Astrocyte (in vitro differentiated cells and primary cell): Measurements from ENCODE around the gene POLA1. TPM values are rescaled to one million over a fixed set of nuclear protein-coding genes. Genes with fewer than 3 reads are reported as not detected.
A peak's percentile ranks its signal among the peaks of the same experiment; 100 is the strongest.

Experiments used
- DNase-seq: peaks from one replicate; pipeline ENCODE4 v3.0.0-alpha.2; 2010; ENCODE audit warnings: low read depth
- FAIRE-seq: peaks from 2 replicates; lab custom pipeline; 2011; peaks lifted over from hg19 to GRCh38; lab: Jason Lieb, UNC
- H2AFZ ChIP-seq: 2 replicates; pipeline ENCODE4 v1.6.0; 2012; ENCODE audit warnings: low read depth, low read length, inconsistent platforms
- H3K27ac ChIP-seq: 2 replicates; pipeline ENCODE4 v1.5.1; 2011; ENCODE audit warnings: low read depth, low read length, inconsistent platforms
- H3K27me3 ChIP-seq: 2 replicates; pipeline ENCODE4 v1.6.0; 2011; ENCODE audit warnings: low read length, inconsistent platforms; ENCODE audit not compliant: insufficient read depth
- H3K36me3 ChIP-seq: 2 replicates; pipeline ENCODE4 v1.5.1; 2011; ENCODE audit warnings: low read length, inconsistent platforms; ENCODE audit not compliant: insufficient read depth
- H3K4me1 ChIP-seq: 2 replicates; pipeline ENCODE4 v1.5.1; 2011; ENCODE audit warnings: low read length, inconsistent platforms; ENCODE audit not compliant: insufficient read depth
- H3K4me2 ChIP-seq: 2 replicates; pipeline ENCODE4 v1.6.0; 2012; ENCODE audit warnings: low read length, inconsistent platforms
- H3K4me3 ChIP-seq: 2 replicates; pipeline ENCODE4 v1.5.1; 2011; ENCODE audit warnings: low read depth, mild to moderate bottlenecking, low read length, inconsistent platforms; ENCODE audit not compliant: insufficient read depth
- H3K79me2 ChIP-seq: 2 replicates; pipeline ENCODE4 v1.6.0; 2012; ENCODE audit warnings: mild to moderate bottlenecking, low read length, inconsistent platforms; ENCODE audit not compliant: insufficient read depth
- H3K9ac ChIP-seq: 2 replicates; pipeline ENCODE4 v1.6.0; 2012; ENCODE audit warnings: mild to moderate bottlenecking, low read length, inconsistent platforms
- H3K9me3 ChIP-seq: 2 replicates; pipeline ENCODE4 v1.5.1; 2012; ENCODE audit warnings: low read depth, mild to moderate bottlenecking, low read length, inconsistent platforms; ENCODE audit not compliant: insufficient read depth
- H4K20me1 ChIP-seq: 2 replicates; pipeline ENCODE4 v1.6.0; 2012; ENCODE audit warnings: low read length, inconsistent platforms; ENCODE audit not compliant: insufficient read depth
- H3K27ac Mint-ChIP-seq: one replicate; pipeline ENCODE4 v1.8.0; 2021; ENCODE audit warnings: mild to moderate bottlenecking, mixed read lengths; ENCODE audit not compliant: unreplicated experiment
- H3K27me3 Mint-ChIP-seq: one replicate; pipeline ENCODE4 v1.8.0; 2021; ENCODE audit warnings: low read depth, mixed read lengths; ENCODE audit not compliant: unreplicated experiment
- H3K36me3 Mint-ChIP-seq: one replicate; pipeline ENCODE4 v1.8.0; 2021; ENCODE audit warnings: low read depth, mixed read lengths; ENCODE audit not compliant: unreplicated experiment
- H3K4me1 Mint-ChIP-seq: one replicate; pipeline ENCODE4 v1.8.0; 2021; ENCODE audit warnings: low read depth, mixed read lengths; ENCODE audit not compliant: unreplicated experiment
- H3K4me3 Mint-ChIP-seq: one replicate; pipeline ENCODE4 v1.8.0; 2021; ENCODE audit warnings: mild to moderate bottlenecking, moderate library complexity, mixed read lengths; ENCODE audit not compliant: unreplicated experiment
- H3K9me3 Mint-ChIP-seq: one replicate; pipeline ENCODE4 v1.8.0; 2021; ENCODE audit warnings: mild to moderate bottlenecking, mixed read lengths; ENCODE audit not compliant: unreplicated experiment
- CTCF ChIP-seq: IDR thresholded peaks from 2 replicates; pipeline ENCODE4 v1.5.1; 2011; ENCODE audit warnings: low read depth, mild to moderate bottlenecking, inconsistent platforms, low read length, moderate library complexity; ENCODE audit not compliant: insufficient read depth
- EZH2 ChIP-seq: IDR thresholded peaks from 2 replicates; pipeline ENCODE4 v1.6.1; 2012; ENCODE audit warnings: mild to moderate bottlenecking, low read length, inconsistent platforms; ENCODE audit not compliant: insufficient read depth
- total RNA-seq: library from RNA; stranded (reverse); gene quantifications from 2 replicates; pipeline ENCODE4 v1.2.1, GENCODE V29; 2021

POLA1 gene
- total RNA-seq, 1 donor from 2014 or later = 4.9 TPM

- no peaks in the 10 kb centered on the region for H3K9me3 Mint-ChIP-seq
These were observed 176.4 kb downstream of the POLA1 start for GRCh38 chrX:24870143-24870542.

GRCh38 chrX:24874604-24875247 is 181.0 kb downstream of the POLA1 start:
- no peaks in the 10 kb centered on the region for H4K20me1 ChIP-seq
- peaks cover 16% of the 10 kb centered on the region for H3K4me1 Mint-ChIP-seq
- H3K79me2 ChIP-seq = no peaks in the 10 kb centered on the region
- peaks cover 2% of the 10 kb centered on the region for H3K4me1 ChIP-seq
- no peak overlapping the region for H3K27ac ChIP-seq
- FAIRE-seq = peak; percentile 85
- H3K27me3 ChIP-seq = no peaks in the 10 kb centered on the region
- H3K4me3 ChIP-seq = no peak overlapping the region
- no peaks in the 10 kb centered on the region for H3K9me3 ChIP-seq
- no peaks in the 10 kb centered on the region for H3K9me3 Mint-ChIP-seq
- no peak overlapping the region for H3K27ac Mint-ChIP-seq
- no peaks in the 10 kb centered on the region for H3K36me3 Mint-ChIP-seq
- H2AFZ ChIP-seq = no peak overlapping the region
- no peaks in the 10 kb centered on the region for H3K27me3 Mint-ChIP-seq
- H3K4me2 ChIP-seq = no peak overlapping the region
- no peak overlapping the region for H3K9ac ChIP-seq
- no peak overlapping the region for H3K4me3 Mint-ChIP-seq
- no peak for DNase-seq
- TF ChIP-seq CTCF = no peak
- TF ChIP-seq EZH2 = no peak
- H3K36me3 ChIP-seq = no peaks in the 10 kb centered on the region

More at GRCh38 chrX:24870143-24870542, 176.4 kb downstream of the POLA1 start:
- H3K4me1 Mint-ChIP-seq = peaks cover 4% of the 10 kb centered on the region
- H3K9ac ChIP-seq = no peak overlapping the region
- no peaks in the 10 kb centered on the region for H3K36me3 ChIP-seq
- no peak overlapping the region for H3K4me3 Mint-ChIP-seq
- no peaks in the 10 kb centered on the region for H3K4me1 ChIP-seq
- peak overlapping the region; percentile 81 for H3K27ac Mint-ChIP-seq
- H3K4me2 ChIP-seq = no peak overlapping the region
- H2AFZ ChIP-seq = no peak overlapping the region
- no peaks in the 10 kb centered on the region for H3K9me3 ChIP-seq
- H3K27ac ChIP-seq = no peak overlapping the region
- no peak overlapping the region for H3K4me3 ChIP-seq
- no peaks in the 10 kb centered on the region for H3K27me3 Mint-ChIP-seq
- DNase-seq = peak; percentile 75
- no peak for TF ChIP-seq EZH2
- H3K36me3 Mint-ChIP-seq = no peaks in the 10 kb centered on the region
- no peaks in the 10 kb centered on the region for H3K27me3 ChIP-seq
- peak; percentile 97 for FAIRE-seq
- no peaks in the 10 kb centered on the region for H4K20me1 ChIP-seq
- H3K79me2 ChIP-seq = no peaks in the 10 kb centered on the region

GRCh38 chrX:24876530-24877287 is 183.0 kb downstream of the POLA1 start:
- Mint-ChIP-seq H3K27ac (no peak overlapping the region), H3K4me3 (no peak overlapping the region), H3K4me1 (peaks cover 12% of the 10 kb centered on the region), H3K9me3 (no peaks in the 10 kb centered on the region), H3K36me3 (no peaks in the 10 kb centered on the region), H3K27me3 (no peaks in the 10 kb centered on the region)
- H3K9me3 ChIP-seq = no peaks in the 10 kb centered on the region
- no peak overlapping the region for H3K4me2 ChIP-seq
- H3K79me2 ChIP-seq = no peaks in the 10 kb centered on the region
- DNase-seq = no peak
- no peak overlapping the region for H2AFZ ChIP-seq
- H3K4me3 ChIP-seq = no peak overlapping the region
- no peaks in the 10 kb centered on the region for H3K27me3 ChIP-seq
- FAIRE-seq = no peak
- H3K36me3 ChIP-seq = no peaks in the 10 kb centered on the region
- no peak overlapping the region for H3K27ac ChIP-seq
- H4K20me1 ChIP-seq = no peaks in the 10 kb centered on the region
- TF ChIP-seq EZH2 (no peak), CTCF (no peak)
- no peak overlapping the region for H3K9ac ChIP-seq
- peaks cover 2% of the 10 kb centered on the region for H3K4me1 ChIP-seq
